Esophagus squamous epithelium (tissue), 5 donors: ENCODE measurements around the gene LXN. TPM values are rescaled to one million over a fixed set of nuclear protein-coding genes. Genes with fewer than 3 reads are reported as not detected.

Source experiments
- DNase-seq: peaks from one replicate; lab custom pipeline; 2025; lab: John Stamatoyannopoulos, UW
- H3K27ac ChIP-seq, 4 donors: fragments of 200-600 bp; sonication (generic); one replicate each; pipeline ENCODE4 v1.5.1; 2016 to 2019; ENCODE audit warnings: mild to moderate bottlenecking in 1 of 4
- H3K27me3 ChIP-seq, 4 donors: fragments of 200-600 bp; sonication (generic); 1 replicate in 3 of 4; 2 replicates in 1 of 4; pipeline versions ENCODE4 v1.5.1 to v1.6.0; 2017 to 2021; ENCODE audit warnings: antibody characterized with exemption in 1 of 4
- H3K36me3 ChIP-seq, 3 donors: fragments of 200-600 bp; sonication (generic); one replicate each; pipeline ENCODE4 v1.5.1; 2016 to 2019
- H3K4me1 ChIP-seq, 3 donors: fragments of 200-600 bp; sonication (generic); one replicate each; pipeline ENCODE4 v1.5.1; 2017 to 2019
- H3K4me3 ChIP-seq, 4 donors: fragments of 200-600 bp; sonication (generic); 1 replicate in 3 of 4; 2 replicates in 1 of 4; pipeline ENCODE4 v1.5.1; 2016 to 2019; ENCODE audit warnings: mild to moderate bottlenecking in 2 of 4, moderate library complexity in 1 of 4
- H3K9me3 ChIP-seq, 3 donors: fragments of 200-600 bp; sonication (generic); one replicate each; pipeline ENCODE4 v1.5.1; 2016 to 2019
- CTCF ChIP-seq, 6 experiments: fragments of 450-650 bp in 4 of 6; fragments of 200-600 bp in 2 of 6; sonication (generic) in 2 of 6; IDR thresholded peaks; one replicate each; pipeline ENCODE4 v1.5.1; 2016 to 2019; ENCODE audit warnings: antibody characterized with exemption in 6 of 6, mild to moderate bottlenecking in 4 of 6, moderate library complexity in 4 of 6
- POLR2A ChIP-seq, 4 donors: fragments of 450-650 bp; IDR thresholded peaks; one replicate each; pipeline ENCODE4 v1.6.1; 2017; ENCODE audit warnings: antibody characterized with exemption in 4 of 4, mild to moderate bottlenecking in 4 of 4, moderate library complexity in 3 of 4
- WGBS, 2 donors: methylation state at CpG; one replicate each; pipeline ENCODE4 v1.1.5; 2018; 5-methylcytosine and 5-hydroxymethylcytosine counted together
- intact Hi-C: fragments of 100-400 bp; cut with DNase I; formaldehyde crosslinking; loops from one replicate; pipeline ENCODE4 v1.15.0; 2022
- total RNA-seq, 4 donors: library from RNA; depleted of rRNA; stranded (reverse); fragments of >200 nt; gene quantifications; one replicate each; pipeline ENCODE4 v1.1.0, GENCODE V29; 2016
- donor health status: DM: yes; HTN: yes; CAD: no.

Gene LXN
- total RNA-seq, 4 donors from 2014 or later = 4.7 to 11.1 (median 9.6) TPM

- no peak for DNase-seq
- H3K27ac ChIP-seq = peak overlapping the region; percentile 79 to 92 (median 88)
- 3 to 5% methylated on average over 6 of the region's 6 CpGs for WGBS, 2 donors
- no peaks in the 10 kb centered on the region for H3K27me3 ChIP-seq
- H3K4me3 ChIP-seq = peak overlapping the region; percentile 46 to 79 (median 58)
- no peaks in the 10 kb centered on the region for H3K9me3 ChIP-seq
- intact Hi-C loops = no loop called here
- peaks cover 0 to 28% (median 4%) of the 10 kb centered on the region in 3 donors for H3K4me1 ChIP-seq
- TF ChIP-seq CTCF (IDR thresholded peaks at IDR 0.05) = no peak
- H3K36me3 ChIP-seq = peaks cover 0 to 44% (median 0%) of the 10 kb centered on the region in 3 donors
Observed at GRCh38 chr3:158671821-158672214, 630 bp downstream of the LXN start.

GRCh38 chr3:158668506-158668905 lies 3.9 kb downstream of the LXN start:
- WGBS, 2 donors = 73 to 80% methylated on average over 2 of the region's 2 CpGs
- DNase-seq = no peak
- intact Hi-C loops = loop anchor here (10.0 kb wide), 1 partner anchor 116 kb away; no protein-coding TSS in a partner anchor

GRCh38 chr3:158666416-158666815 lies 6.0 kb downstream of the LXN start:
- intact Hi-C loops = loop anchor here (10.0 kb wide), 1 partner anchor 118 kb away; no protein-coding TSS in a partner anchor
- H3K9me3 ChIP-seq = no peaks in the 10 kb centered on the region
- DNase-seq = no peak
- H3K27ac ChIP-seq = no peak overlapping the region
- no peak for TF ChIP-seq POLR2A (IDR thresholded peaks at IDR 0.05)
- no peak for TF ChIP-seq CTCF (IDR thresholded peaks at IDR 0.05)
- peaks cover 0 to 10% (median under 1%) of the 10 kb centered on the region in 3 donors for H3K4me1 ChIP-seq
- no peak overlapping the region for H3K4me3 ChIP-seq
- no peaks in the 10 kb centered on the region for H3K27me3 ChIP-seq
- peaks cover 6 to 90% (median 6%) of the 10 kb centered on the region in 3 donors for H3K36me3 ChIP-seq
- 66 to 76% methylated on average over 3 of the region's 3 CpGs for WGBS, 2 donors

More at GRCh38 chr3:158668506-158668905, 3.9 kb downstream of the LXN start:
- Histone ChIP-seq H3K9me3 (no peaks in the 10 kb centered on the region), H3K4me1 (peaks cover 0 to 28% (median 4%) of the 10 kb centered on the region in 3 donors), H3K27ac (no peak overlapping the region), H3K4me3 (no peak overlapping the region), H3K27me3 (no peaks in the 10 kb centered on the region), H3K36me3 (peaks cover 5 to 69% (median 6%) of the 10 kb centered on the region in 3 donors)
- TF ChIP-seq CTCF (IDR thresholded peaks at IDR 0.05) (no peak), POLR2A (IDR thresholded peaks at IDR 0.05) (no peak)

- no peak for DNase-seq
- Histone ChIP-seq H3K9me3 (no peaks in the 10 kb centered on the region), H3K4me3 (no peak overlapping the region), H3K27me3 (no peaks in the 10 kb centered on the region), H3K4me1 (peaks cover 0 to 4% (median 0%) of the 10 kb centered on the region in 3 donors), H3K36me3 (peaks cover 6 to 98% (median 17%) of the 10 kb centered on the region in 3 donors), H3K27ac (no peak overlapping the region)
- 81 to 88% methylated on average over 1 of the region's 1 CpG for WGBS, 2 donors
- TF ChIP-seq POLR2A (IDR thresholded peaks at IDR 0.05) (no peak), CTCF (IDR thresholded peaks at IDR 0.05) (no peak)
- intact Hi-C loops = loop anchor here (10.0 kb wide), 1 partner anchor 121 kb away; no protein-coding TSS in a partner anchor
Observed at GRCh38 chr3:158663832-158664231, 8.6 kb downstream of the LXN start.

GRCh38 chr3:158663246-158663645 lies 9.2 kb downstream of the LXN start:
- no peak for DNase-seq
- Histone ChIP-seq H3K27me3 (no peaks in the 10 kb centered on the region), H3K9me3 (no peaks in the 10 kb centered on the region), H3K36me3 (peaks cover 6 to 99% (median 17%) of the 10 kb centered on the region in 3 donors), H3K27ac (no peak overlapping the region), H3K4me3 (no peak overlapping the region), H3K4me1 (peaks cover 0 to 4% (median 0%) of the 10 kb centered on the region in 3 donors)
- 84 to 91% methylated on average over 1 of the region's 1 CpG for WGBS, 2 donors
- intact Hi-C loops = loop anchor here (10.0 kb wide), 1 partner anchor 122 kb away; no protein-coding TSS in a partner anchor
- no peak for TF ChIP-seq POLR2A (IDR thresholded peaks at IDR 0.05)
- TF ChIP-seq CTCF (IDR thresholded peaks at IDR 0.05) = no peak
